Nucleus accumbens (tissue), 56 donors: ENCODE measurements around the gene ATRX.
"Not testable (repeated sequence)": the region's sequence is repeated elsewhere in the genome, so short reads cannot be mapped to it uniquely, and the experiment has no call there.

ENCODE experiments used
- DNase-seq, 56 donors: peaks; one replicate each; lab custom pipeline; 2025; lab: John Stamatoyannopoulos, UW

Gene ATRX

DNA sequence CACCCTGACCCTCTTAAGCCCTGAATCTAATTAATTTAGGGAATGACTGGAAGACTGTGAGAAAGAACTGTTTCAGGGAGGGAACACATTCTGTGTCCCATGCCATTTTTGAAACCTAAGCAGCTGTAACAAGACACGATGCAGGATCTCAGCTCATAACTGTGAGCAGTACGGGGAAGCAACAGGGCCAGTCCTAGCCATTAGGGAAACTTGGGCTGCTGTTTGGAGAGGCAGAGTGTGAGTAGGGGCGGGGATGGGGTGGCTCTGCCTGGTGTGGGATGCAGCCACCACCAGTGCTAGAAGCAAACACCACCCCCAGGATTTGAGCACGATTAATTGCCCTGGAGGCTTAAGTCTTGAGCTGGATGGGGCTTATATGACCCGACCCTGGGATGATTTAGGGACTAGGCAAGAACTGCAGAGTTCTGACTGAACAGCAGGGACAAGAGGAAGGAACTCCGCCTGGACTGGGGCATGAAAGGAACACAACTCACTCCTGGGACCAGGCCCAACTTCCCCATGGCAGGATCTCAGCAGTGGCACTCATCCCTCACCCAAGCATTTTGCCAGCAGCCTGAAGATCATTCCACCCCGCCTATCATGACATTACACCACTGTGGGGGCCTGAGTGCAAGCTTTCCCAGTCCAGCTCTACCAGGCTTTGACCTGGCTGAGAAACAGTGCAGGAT is 43.1 kb downstream of the ATRX start:
- peak in 20 of 56 donors; percentile 0 to 24 (median 1) for DNase-seq

DNA sequence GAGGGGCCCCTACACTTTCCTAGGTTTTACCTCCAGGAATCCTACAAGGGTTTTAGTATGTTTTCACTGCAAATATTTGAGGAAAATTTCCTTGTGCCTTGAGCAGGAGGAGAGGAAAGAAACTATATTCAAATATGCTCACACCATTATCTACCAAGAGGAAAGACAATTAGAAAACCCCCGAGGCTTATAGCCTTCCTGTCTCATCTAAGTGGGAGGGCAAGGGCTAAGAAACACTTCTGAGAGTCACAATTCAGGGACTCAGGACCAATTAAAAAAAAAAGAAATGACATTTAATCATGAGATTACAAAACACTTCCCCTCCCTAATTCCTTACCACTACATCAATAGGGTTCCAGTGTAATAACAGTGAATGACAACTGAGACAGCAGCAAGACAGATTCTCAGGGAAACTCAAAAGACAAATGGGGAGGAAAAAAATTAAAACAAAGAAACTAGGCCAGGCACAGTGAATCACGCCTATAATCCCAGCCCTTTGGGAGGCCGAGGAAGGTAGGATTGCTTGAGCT is 45.6 kb downstream of the ATRX start:
- no peak for DNase-seq

DNA sequence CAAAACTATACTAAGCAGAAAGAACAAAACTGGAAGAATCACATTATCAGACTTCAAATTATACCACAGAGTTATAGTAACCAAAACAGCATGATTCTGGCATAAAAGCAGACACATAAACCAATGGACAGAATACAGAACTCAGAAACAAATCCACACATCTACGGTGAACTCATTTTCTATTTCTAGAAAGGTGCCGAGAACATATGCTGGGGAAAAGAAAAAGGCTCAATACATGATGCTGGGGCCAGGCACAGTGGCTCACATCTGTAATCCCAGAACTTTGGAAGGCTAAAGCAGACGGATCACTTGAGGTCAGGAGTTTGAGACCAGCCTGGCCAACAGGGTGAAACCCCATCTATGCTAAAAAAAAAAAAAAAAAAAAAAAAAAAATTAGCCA is 52.7 kb downstream of the ATRX start:
- DNase-seq, result no peak

DNA sequence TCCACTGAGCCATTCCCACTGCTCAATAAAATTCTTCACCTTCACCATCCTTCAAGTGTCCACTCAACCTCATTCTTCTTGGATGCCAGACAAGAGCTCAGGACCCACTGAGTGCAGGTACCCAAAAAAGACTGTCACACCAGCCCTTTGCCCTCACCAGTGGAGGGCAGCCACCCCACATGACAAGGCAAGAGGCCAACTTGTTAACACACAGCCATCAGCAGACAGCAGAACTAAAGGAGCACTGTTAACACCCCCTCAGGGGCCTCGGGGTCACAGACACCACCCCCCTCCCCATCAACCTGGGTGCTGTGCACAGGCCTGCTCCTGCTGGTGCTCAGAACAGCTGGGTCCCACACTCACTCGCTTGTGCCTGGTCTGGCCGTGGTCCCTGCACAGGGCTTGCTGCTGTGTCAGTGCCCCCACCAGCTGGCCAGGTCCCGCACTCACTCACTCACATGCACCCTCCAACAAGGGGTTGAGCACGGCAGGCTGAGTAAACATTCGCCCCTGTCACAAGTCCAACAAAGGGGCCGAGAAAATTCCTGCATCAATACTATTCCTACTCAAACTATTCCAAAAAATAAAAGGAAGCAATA is 54.1 kb downstream of the ATRX start:
- DNase-seq, result no peak

DNA sequence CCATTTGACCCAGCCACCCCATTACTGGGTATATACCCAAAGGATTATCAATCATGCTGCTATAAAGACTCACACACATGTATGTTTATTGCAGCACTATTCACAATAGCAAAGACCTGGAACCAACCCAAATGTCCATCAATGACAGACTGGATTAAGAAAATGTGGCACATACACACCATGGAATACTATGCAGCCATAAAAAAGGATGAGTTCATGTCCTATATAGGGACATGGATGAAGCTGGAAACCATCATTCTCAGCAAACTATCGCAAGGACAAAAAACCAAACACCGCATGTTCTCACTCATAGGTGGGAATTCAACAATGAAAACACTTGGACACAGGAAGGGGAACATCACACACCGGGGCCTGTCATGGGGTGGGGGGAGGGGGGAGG is 59.9 kb downstream of the ATRX start:
- not testable (repeated sequence) for DNase-seq

DNA sequence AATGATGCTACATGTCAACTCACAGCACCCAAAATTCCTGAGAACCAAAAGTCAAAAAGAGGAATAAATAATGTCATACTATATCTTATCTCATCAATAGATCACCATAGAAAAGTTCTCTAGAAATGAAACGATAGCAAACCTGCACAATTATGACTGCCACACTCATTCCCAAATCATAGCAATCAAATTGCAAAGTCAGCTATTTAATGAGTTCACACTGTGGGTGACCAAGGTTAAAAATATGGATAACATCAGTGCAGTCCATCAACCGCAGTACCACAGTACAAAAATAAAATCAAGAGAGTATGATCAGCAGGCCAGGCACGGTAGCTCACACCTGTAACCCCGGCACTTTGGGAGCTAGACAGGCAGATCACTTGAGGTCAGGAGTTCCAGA is 62.3 kb downstream of the ATRX start:
- no peak for DNase-seq

DNA sequence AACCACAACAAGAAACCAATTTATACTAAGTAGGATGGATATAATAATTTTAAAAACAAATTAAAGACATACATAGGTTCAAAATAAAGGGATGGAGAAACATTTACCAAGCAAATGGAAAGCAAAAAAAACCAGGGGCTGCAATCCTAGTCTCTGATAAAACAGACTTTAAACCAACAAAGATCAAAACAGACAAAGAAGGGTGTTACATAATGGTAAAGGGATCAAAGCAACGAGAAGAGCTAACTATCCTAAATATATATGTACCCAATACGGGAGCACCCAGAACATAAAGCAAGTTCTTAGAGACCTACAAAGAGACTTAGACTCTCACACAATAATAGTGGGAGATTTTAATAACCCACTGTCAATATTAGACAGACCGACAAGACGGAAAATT is 66.6 kb downstream of the ATRX start:
- DNase-seq, result no peak

DNA sequence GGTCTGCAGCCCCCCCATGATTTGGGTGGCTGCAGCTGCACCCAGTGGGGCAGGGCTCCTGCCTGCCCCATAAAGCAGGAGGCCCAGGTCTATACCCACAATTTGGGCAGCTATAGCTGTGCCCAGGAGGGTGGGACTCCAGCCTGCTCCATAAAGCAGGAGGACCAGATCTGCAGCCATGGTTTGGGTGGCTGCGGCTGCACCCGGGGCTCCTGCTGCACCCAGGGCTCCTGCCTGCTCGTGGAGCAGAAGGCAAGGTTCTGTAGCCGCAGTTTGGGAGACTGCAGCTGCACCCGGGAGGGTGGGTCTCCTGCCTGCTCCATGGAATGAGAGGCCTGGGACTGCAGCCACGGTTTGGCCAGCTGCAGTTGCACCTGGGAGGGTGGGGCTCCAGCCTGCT is 81.1 kb downstream of the ATRX start:
- no peak for DNase-seq

DNA sequence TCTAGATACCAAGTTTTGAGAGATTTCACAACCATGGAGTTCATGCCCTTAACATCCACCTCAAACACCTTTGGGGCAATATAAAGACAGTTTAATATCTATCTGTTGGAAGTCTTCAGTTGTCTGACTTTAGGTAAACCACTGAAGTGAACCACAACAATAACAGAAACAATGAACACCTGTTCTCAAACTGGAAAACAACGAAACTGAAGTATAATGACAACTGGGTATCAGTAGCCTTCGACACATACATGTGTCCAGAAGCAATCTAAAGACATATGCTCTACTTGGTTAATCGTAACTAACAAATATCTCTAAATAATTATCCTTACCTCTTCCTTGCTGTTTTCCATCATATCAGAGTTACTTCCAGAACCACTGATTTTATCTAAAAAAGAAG is 87.8 kb downstream of the ATRX start:
- no peak for DNase-seq

DNA sequence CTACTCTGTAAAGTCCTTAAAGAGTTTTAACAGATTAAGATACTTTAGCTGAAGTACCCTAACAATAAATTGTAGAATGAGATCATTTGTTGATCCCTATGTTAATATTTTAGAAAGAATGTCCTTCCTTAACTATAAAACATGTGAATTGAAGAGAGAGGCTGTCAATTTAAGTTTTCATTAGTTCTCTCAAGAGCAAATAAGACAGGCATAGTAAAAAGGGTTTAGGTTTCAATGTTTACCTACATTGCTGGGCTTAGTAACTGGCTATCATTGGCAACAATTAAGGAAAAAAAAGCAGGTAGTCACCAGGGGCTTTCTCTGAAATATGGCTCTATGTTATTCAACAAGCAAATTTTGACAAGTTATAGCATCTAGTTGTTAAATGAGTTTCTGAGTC is 91.5 kb downstream of the ATRX start:
- DNase-seq, result no peak

DNA sequence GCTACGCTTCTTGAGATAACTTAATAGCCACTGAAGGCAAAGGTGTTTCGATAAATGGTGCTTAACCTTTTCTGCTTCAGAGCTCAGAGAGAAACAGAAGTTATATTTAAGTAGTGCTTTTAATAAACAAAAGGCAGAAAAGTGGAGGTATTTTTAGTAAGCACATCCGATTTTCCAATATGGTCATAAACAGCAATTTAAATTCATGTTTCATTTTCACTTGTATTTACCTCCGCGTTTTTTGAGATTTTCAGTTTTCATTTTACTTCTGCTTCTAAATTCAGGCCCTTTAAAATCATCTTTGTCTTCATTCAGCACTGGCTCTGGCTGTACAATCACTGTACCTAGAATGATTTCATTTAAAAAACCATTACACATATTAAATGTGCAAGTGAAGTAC is 92.4 kb downstream of the ATRX start:
- no peak for DNase-seq

DNA sequence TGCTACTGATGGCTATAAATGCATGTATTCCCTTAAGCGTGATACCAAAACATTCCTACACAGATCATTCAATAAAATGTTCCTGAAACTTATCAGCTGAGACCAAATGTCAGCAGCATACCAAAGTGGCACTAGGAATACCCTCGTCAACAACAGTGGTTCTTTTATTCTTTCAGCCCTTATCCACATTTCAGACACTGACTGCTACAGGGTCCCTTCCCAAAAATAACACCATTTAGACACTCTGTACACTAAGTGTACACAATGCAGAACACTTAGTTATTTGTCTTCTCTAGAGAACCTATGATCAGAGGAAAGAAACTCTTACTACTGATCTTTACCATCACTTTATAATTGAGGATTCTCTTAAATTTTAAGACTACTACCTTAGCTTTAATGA is 94.1 kb downstream of the ATRX start:
- no peak for DNase-seq

DNA sequence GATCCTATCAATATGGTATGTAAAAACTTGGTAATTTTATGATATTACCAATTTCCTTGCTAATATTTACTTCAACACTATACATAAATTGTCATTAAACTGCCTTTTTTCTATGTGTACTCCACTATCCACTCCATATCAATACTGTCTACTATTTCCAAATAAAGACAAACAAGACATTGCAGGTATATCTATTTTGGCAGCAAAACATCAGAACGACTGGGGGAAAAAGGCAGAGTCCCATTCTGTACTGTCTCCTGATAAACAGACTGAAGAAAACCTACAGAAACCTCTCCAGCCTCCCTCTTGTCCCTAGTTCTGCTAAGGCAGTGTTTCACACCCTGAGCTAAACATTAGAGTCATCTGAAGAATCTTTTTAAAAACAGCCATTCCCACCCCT is 96.6 kb downstream of the ATRX start:
- no peak for DNase-seq

DNA sequence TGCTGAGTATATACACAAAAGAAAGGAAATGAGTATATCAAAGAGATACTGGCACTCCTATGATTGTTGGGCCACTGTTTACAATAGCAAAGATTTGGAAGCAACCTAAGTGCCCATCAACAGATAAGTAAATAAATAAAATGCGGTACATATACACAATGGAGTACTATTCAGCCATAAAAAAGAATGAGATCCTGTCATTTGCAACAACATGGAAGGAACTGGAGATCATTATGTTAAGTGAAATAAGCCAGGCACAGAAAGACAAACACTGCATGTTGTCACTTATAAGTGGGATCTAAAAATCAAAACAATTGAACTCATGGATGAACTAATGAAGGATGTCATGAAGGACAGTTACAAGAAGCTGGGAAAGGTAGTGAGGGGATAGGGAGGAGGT is 100.3 kb downstream of the ATRX start:
- DNase-seq, result not testable (repeated sequence)

DNA sequence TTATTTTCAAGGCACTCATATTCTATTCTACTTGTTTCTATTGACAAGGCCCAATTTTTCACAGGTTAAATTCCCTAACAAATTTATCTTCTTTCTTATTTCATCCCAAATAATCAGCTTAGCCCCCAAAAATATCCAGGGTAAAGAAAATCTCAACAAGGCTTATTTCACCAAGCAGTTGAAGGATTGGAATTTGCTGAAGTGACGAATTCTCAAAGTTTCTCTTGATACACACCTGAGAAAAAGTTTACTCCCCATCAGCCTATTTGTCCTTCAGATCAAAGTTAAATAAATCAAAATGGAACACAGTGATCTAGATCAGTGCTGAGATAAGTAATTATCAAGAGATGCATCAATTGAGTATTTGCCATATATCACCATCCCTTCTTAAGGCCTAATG is 106.9 kb downstream of the ATRX start:
- DNase-seq, result no peak

DNA sequence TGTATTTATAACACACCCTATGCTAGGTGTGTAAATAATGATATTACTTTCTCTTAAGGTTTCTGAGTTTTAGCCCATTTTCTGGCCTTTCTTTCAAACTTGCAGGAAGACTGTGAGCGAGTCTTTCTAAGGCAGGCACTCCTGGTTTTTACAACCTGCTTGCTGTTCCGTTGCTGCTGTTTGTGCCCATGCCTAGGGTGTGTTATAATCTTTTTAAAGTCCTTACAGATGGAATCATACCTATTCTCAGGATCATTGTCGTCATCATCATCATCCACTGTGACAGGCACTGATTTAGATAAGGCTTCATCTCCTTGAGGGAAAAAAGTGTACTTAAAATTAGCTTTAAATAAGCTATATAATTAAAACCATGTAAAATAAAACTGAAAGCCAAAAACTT is 110.0 kb downstream of the ATRX start:
- no peak for DNase-seq

DNA sequence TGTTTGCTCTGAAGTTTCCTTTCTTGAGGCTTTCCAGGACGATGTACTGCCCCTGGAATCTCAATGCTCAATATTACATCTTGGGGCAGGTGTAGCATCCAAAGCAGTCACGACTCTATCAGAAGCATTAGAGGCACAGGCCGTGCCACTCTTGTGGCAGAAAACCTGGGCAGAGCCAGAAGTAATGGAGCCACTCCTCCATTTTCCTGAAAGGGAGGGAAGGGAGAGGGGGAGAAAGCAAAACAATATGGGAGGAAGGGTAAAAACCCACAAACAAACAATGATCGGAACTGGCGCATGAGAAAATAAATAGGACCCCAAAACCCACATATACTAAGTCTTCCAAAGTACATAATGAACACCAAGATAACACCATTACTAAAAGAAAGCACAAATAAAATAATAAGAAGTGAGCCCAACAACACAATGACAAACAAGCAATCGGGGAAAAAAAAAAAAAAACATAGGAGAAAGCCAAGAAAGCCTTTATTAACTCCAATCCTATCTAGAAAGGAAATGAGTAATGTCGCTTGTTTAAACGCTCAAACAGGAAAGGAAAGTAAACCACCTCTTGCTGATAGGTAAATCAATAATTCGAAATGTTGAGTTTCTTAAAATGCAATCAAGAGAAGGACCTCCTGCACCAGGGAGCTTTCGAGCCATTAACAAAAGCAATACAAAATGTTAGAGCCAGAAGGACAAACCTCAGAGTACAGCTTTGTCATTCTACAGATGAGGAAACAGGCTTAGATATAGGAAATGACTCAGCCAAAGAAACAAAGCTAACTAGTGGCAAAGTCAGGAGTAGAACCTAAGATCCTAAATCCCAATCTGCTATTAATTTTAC is 117.4 kb downstream of the ATRX start:
- DNase-seq, result no peak

DNA sequence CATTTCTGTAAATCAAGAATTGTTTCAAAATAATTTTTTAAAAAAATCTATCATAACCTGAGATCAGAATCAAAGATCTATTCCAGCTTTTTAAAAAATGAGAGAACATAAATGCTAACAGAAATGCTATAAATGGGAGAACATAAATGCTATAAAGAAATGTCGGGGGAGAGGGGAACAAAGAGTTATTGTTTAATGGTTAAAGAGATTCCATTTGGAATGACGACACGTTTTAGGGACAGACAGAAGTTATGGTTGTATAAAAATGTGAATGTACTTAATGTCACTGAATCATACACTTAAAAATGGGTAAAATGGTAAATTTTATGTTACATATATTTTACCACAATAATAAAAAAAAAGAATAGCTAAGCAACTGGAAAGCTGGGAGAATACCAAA is 127.1 kb downstream of the ATRX start:
- no peak for DNase-seq

DNA sequence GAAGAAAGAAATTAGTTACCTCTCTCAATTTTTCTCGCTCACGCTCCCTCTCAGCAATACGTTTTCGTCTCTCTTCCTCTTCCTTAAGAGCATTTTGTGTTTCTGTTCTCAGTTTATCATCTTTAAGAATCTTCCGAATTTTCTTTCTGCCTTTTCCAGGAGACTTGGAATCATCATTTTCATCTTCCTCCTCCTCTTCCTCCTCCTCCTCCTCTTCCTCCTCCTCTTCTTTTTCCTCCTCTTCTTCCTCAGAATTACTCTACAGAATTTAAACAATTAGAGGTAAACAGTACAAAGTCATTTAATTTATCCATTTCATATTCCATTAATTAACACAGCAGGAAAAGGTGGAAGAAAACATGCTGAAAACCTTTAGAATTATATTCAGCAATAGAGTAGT is 133.9 kb downstream of the ATRX start:
- no peak for DNase-seq

DNA sequence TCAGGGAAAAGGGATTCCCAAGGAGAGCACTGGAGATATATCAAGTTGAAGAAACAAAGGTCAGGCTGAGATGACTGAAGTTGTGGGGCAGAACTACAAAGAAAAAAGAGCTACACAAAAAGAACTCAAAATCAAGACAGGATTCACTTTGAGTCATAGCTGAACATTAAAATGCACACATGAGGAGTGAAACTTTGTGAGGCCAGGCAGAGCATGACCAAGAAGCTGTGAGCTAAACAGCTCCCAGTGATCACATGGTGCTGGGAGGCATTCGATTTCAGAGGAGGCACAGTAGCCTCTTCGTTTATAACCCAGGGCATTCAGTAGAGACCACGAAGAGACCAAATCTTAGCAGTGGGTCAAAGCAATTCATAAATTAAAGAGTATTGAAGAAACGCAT is 145.3 kb downstream of the ATRX start:
- DNase-seq, result no peak

DNA sequence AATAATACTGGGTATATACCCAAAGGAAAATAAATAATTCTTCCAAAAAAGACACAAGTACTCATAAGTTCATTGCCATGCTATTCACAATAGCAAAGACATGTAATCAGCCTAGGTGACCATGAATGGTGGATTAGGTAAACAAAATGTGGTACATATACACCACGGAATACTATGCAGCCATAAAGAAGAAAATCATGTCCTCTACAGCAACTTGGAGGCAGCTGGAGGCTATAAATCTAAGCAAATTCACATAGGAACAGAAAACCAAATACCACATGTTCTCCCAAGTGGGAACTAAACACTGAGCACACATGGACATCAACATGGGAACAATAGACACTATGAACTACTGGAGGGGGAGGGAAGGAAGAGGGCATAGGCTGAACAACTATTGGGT is 146.2 kb downstream of the ATRX start:
- DNase-seq, result no peak

DNA sequence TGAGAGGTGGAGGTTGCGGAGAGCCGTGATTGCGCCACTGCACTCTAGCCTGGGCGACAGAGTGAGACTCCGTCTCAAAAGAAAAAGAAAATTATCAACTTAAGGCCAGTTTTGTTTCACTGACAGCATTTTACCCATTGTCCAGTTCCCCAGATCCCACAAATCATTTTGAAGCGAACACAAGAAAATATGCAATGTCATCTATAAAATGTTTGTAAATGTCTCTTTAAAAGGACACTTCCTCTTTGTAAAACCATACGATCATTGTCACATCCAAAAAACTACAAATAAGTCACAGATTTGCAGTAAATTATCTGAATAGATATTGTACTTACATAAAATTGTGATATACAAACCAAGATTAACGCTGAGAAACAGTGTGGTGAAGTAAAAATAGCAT is 147.6 kb downstream of the ATRX start:
- no peak for DNase-seq
